ENCODE results near the gene MYMX. TPM values are rescaled to one million over a fixed set of nuclear protein-coding genes. Genes with fewer than 3 reads are reported as not detected.

Gene MYMX
- total RNA-seq, 1 donor from 2014 or later, result 0.91 TPM

- Mint-ChIP-seq H3K4me1 (ENCODE audit: low read depth, unreplicated experiment) (peaks cover 29% of the 10 kb centered on the region), H3K36me3 (ENCODE audit: unreplicated experiment) (peaks cover 7% of the 10 kb centered on the region), H3K27ac (ENCODE audit: unreplicated experiment) (peak overlapping the region; percentile 98), H3K4me3 (ENCODE audit: unreplicated experiment) (peak overlapping the region; percentile 100), H3K9me3 (ENCODE audit: unreplicated experiment) (peaks cover 16% of the 10 kb centered on the region), H3K27me3 (ENCODE audit: unreplicated experiment) (peaks cover 11% of the 10 kb centered on the region)
- TF ChIP-seq CTCF (IDR thresholded peaks at IDR 0.05; ENCODE audit: partially characterized antibody, unreplicated experiment), result no peak
- no peak for DNase-seq
Measured at GRCh38 chr6:44255105-44255808, 38.5 kb downstream of the MYMX start.

- TF ChIP-seq CTCF (IDR thresholded peaks at IDR 0.05; ENCODE audit: partially characterized antibody, unreplicated experiment), result no peak
- Mint-ChIP-seq H3K4me1 (ENCODE audit: low read depth, unreplicated experiment) (peaks cover 30% of the 10 kb centered on the region), H3K27ac (ENCODE audit: unreplicated experiment) (peak overlapping the region; percentile 98), H3K9me3 (ENCODE audit: unreplicated experiment) (peaks cover 19% of the 10 kb centered on the region), H3K4me3 (ENCODE audit: unreplicated experiment) (peak overlapping the region; percentile 100), H3K36me3 (ENCODE audit: unreplicated experiment) (peaks cover 9% of the 10 kb centered on the region), H3K27me3 (ENCODE audit: unreplicated experiment) (peaks cover 14% of the 10 kb centered on the region)
- DNase-seq, result no peak
Measured at GRCh38 chr6:44255871-44256774, 39.4 kb downstream of the MYMX start.

DNA sequence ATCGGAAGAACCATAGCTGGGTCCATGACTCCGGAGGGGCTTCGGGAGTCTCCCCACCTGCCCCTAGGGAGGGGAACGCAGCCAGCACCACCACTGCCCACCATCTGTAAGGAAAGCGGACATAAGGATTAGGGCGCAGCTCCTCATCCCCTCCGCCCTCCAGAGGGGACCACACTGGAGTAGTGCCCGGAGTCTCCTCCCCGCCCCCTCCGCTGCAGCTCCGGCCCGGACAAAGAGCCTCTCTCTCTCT lies 40.0 kb downstream of the MYMX start:
- no peak for DNase-seq
- Mint-ChIP-seq H3K9me3 (ENCODE audit: unreplicated experiment) (peaks cover 19% of the 10 kb centered on the region), H3K4me3 (ENCODE audit: unreplicated experiment) (peak overlapping the region; percentile 100), H3K4me1 (ENCODE audit: low read depth, unreplicated experiment) (peaks cover 29% of the 10 kb centered on the region), H3K27me3 (ENCODE audit: unreplicated experiment) (peaks cover 14% of the 10 kb centered on the region), H3K36me3 (ENCODE audit: unreplicated experiment) (peaks cover 9% of the 10 kb centered on the region), H3K27ac (ENCODE audit: unreplicated experiment) (peak overlapping the region; percentile 98)
- no peak for TF ChIP-seq CTCF (IDR thresholded peaks at IDR 0.05; ENCODE audit: partially characterized antibody, unreplicated experiment)

GRCh38 chr6:44257025-44257752 lies 40.5 kb downstream of the MYMX start, which contains the start of gene SLC35B2:
TSS of gene SLC35B2 (minus strand) at chr6:44257528. CDS start at chr6:44257410, 118 bp downstream.
- Mint-ChIP-seq H3K4me1 (ENCODE audit: low read depth, unreplicated experiment) (peaks cover 27% of the 10 kb centered on the region), H3K27ac (ENCODE audit: unreplicated experiment) (peak within 1 kb of the TSS; percentile 98), H3K36me3 (ENCODE audit: unreplicated experiment) (peaks cover 6% of the 10 kb centered on the region), H3K27me3 (ENCODE audit: unreplicated experiment) (peaks cover 14% of the 10 kb centered on the region), H3K4me3 (ENCODE audit: unreplicated experiment) (peak within 1 kb of the TSS; percentile 100), H3K9me3 (ENCODE audit: unreplicated experiment) (peaks cover 19% of the 10 kb centered on the region)
- peak; percentile 78 for TF ChIP-seq CTCF (IDR thresholded peaks at IDR 0.05; ENCODE audit: partially characterized antibody, unreplicated experiment)
- peak; percentile 87 for DNase-seq

Measured in glutamatergic neuron (in vitro differentiated cells).